Activated naive CD4-positive, alpha-beta T cell treated with anti-CD3 and anti-CD28 coated beads, Interleukin-2, amount 10 ng/mL, durations not matched to agents 7 days and 5 days (primary cell): Measurements from ENCODE around the gene ADARB2.
"Not testable (repeated sequence)": the region's sequence is repeated elsewhere in the genome, so short reads cannot be mapped to it uniquely, and the experiment has no call there.

Experiments used
- CTCF ChIA-PET: fragments of 350-600 bp; sonication (Branson Sonifier 250); formaldehyde crosslinking; loops from one replicate; lab custom pipeline; 2021; ENCODE audit warnings: antibody characterized with exemption; lab: Charles Lee
- DNase-seq: peaks from one replicate; pipeline ENCODE4 v3.0.0-alpha.2; 2020
- H3K27ac Mint-ChIP-seq: one replicate; pipeline ENCODE4 v1.8.0; 2021; ENCODE audit warnings: mild to moderate bottlenecking, moderate library complexity, mixed read lengths
- H3K27me3 Mint-ChIP-seq: one replicate; pipeline ENCODE4 v1.8.0; 2021; ENCODE audit warnings: mild to moderate bottlenecking, mixed read lengths
- H3K36me3 Mint-ChIP-seq: one replicate; pipeline ENCODE4 v1.8.0; 2021; ENCODE audit warnings: mixed read lengths
- H3K4me1 Mint-ChIP-seq: one replicate; pipeline ENCODE4 v1.8.0; 2021; ENCODE audit warnings: mixed read lengths
- H3K4me3 Mint-ChIP-seq: one replicate; pipeline ENCODE4 v1.8.0; 2021; ENCODE audit warnings: mild to moderate bottlenecking, moderate library complexity, mixed read lengths
- H3K9me3 Mint-ChIP-seq: one replicate; pipeline ENCODE4 v1.8.0; 2021; ENCODE audit warnings: mixed read lengths

The ADARB2 gene

DNA sequence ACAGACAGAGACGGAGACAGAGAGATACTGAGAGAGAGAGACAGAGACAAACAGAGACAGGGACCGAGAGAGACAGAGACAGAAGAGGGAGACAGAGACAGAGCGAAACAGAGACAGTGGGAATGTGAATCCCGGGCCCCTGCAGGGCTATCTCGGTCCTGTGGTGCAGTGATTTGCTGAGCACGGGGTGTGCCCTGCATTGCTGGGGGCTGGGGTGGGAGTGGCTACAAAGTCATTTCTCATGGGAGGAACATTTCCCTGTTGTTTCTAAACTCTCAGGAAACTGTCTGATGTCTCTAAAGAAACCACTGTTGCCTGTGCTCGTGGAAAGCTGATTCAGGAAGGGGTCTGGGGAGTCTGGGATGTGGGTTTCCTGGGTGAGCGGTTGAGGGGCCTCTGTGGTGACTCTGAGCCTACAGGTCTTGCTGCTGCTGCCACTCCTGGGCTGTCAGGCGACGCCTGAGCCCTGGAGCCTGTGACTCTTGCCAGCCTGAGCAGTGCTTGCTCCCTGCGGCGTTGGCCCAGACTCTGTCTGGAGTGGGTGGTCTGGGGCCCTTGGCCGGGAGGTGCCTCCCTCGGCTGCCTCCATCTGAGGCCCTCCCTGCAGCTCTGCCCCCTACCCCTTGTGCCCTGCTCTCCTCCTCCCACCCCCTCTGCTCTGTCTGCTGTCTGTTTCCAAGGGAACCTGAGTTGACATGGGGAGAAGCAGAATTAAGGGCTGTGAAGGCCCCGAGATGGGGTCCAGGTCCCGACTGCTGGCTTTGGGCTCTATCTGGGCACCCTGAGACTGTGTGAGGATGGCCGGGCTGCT lies 389.2 kb downstream of the ADARB2 start:
- CTCF ChIA-PET, result no interaction called here
- Mint-ChIP-seq H3K4me3 (no peak overlapping the region), H3K27ac (no peak overlapping the region), H3K9me3 (no peaks in the 10 kb centered on the region), H3K27me3 (peaks cover 13% of the 10 kb centered on the region), H3K36me3 (no peaks in the 10 kb centered on the region), H3K4me1 (no peaks in the 10 kb centered on the region)
- no peak for DNase-seq

- no peak overlapping the region for H3K27ac Mint-ChIP-seq
- H3K36me3 Mint-ChIP-seq, result no peaks in the 10 kb centered on the region
- no peaks in the 10 kb centered on the region for H3K4me1 Mint-ChIP-seq
- CTCF ChIA-PET, result no interaction called here
- no peak overlapping the region for H3K4me3 Mint-ChIP-seq
- no peaks in the 10 kb centered on the region for H3K9me3 Mint-ChIP-seq
- DNase-seq, result no peak
- peaks cover 13% of the 10 kb centered on the region for H3K27me3 Mint-ChIP-seq
These were observed 389.8 kb downstream of the ADARB2 start for GRCh38 chr10:1347525-1347924.

GRCh38 chr10:1346201-1346600 lies 391.1 kb downstream of the ADARB2 start:
- no peak for DNase-seq
- H3K27ac Mint-ChIP-seq, result no peak overlapping the region
- H3K9me3 Mint-ChIP-seq, result no peaks in the 10 kb centered on the region
- peaks cover 26% of the 10 kb centered on the region for H3K27me3 Mint-ChIP-seq
- H3K36me3 Mint-ChIP-seq, result no peaks in the 10 kb centered on the region
- no peak overlapping the region for H3K4me3 Mint-ChIP-seq
- CTCF ChIA-PET, result no interaction called here
- H3K4me1 Mint-ChIP-seq, result no peaks in the 10 kb centered on the region

- Mint-ChIP-seq H3K27ac (no peak overlapping the region), H3K36me3 (no peaks in the 10 kb centered on the region), H3K27me3 (peaks cover 26% of the 10 kb centered on the region), H3K4me3 (no peak overlapping the region), H3K9me3 (no peaks in the 10 kb centered on the region), H3K4me1 (no peaks in the 10 kb centered on the region)
- no peak for DNase-seq
- CTCF ChIA-PET, result no interaction called here
These were observed 392.0 kb downstream of the ADARB2 start for GRCh38 chr10:1345368-1345767.

DNA sequence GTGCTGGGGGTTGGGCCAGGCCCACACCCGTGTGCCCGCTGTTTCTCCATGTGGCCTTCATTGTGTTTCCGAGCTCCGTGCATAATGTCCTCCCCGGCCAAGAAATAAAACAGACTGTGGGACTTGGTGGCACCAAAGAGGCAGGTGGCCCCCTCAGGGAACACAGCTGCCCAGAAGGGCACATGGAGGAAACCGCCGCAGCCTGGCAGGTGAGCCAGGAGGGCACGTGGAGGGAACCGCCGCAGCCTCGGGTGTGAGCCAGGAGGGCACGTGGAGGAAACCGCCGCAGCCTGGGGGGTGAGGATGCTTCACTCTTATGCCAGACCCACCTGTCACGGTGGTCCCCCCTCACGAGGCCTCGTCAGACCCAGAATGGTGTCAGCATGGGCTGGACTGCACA lies 392.5 kb downstream of the ADARB2 start:
- Mint-ChIP-seq H3K4me3 (no peak overlapping the region), H3K27ac (no peak overlapping the region), H3K27me3 (peaks cover 26% of the 10 kb centered on the region), H3K4me1 (no peaks in the 10 kb centered on the region), H3K9me3 (no peaks in the 10 kb centered on the region), H3K36me3 (no peaks in the 10 kb centered on the region)
- CTCF ChIA-PET, result no interaction called here
- DNase-seq, result no peak

DNA sequence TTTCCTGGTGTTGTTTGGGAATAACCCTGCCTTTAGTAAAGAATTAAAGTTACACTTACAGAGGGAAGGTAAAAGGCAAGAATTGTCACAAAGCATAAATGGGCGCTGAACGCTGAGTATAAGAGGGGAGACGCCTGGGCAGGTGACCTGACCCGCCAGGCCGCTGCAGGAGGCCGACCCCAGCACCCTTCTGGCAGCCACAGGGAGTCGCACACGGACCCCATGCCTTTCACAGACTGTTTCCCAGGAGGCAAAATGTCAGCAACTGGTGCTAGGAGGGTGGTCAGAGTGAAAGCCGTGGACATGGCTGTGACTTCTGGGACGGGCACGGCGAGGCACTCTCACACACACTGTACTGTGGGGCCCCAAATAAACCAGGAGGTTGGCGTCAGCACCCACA lies 392.9 kb downstream of the ADARB2 start:
- Mint-ChIP-seq H3K9me3 (no peaks in the 10 kb centered on the region), H3K4me1 (no peaks in the 10 kb centered on the region), H3K27ac (no peak overlapping the region), H3K27me3 (peaks cover 24% of the 10 kb centered on the region), H3K36me3 (no peaks in the 10 kb centered on the region), H3K4me3 (no peak overlapping the region)
- CTCF ChIA-PET, result no interaction called here
- DNase-seq, result no peak

DNA sequence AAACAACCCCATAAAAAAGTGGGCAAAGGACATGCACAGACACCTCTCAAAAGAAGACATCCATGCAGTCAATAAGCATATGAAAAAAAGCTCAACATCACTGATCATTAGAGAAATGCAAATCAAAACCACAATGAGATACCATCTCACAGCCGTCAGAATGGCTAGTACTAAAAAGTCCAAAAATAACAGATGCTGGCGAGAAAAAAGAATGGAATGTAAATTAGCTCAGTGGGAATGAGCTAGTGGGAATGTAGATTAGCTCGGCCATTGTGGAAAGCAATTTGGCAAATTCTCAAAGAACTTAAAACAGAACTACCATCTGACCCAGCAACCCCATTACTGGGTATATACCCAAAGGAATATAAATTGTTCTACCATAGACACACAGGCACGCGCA lies 394.1 kb downstream of the ADARB2 start:
- H3K4me1 Mint-ChIP-seq, result no peaks in the 10 kb centered on the region
- peaks cover 23% of the 10 kb centered on the region for H3K27me3 Mint-ChIP-seq
- no peak overlapping the region for H3K27ac Mint-ChIP-seq
- CTCF ChIA-PET, result no interaction called here
- no peaks in the 10 kb centered on the region for H3K36me3 Mint-ChIP-seq
- H3K4me3 Mint-ChIP-seq, result no peak overlapping the region
- no peak for DNase-seq
- no peaks in the 10 kb centered on the region for H3K9me3 Mint-ChIP-seq

DNA sequence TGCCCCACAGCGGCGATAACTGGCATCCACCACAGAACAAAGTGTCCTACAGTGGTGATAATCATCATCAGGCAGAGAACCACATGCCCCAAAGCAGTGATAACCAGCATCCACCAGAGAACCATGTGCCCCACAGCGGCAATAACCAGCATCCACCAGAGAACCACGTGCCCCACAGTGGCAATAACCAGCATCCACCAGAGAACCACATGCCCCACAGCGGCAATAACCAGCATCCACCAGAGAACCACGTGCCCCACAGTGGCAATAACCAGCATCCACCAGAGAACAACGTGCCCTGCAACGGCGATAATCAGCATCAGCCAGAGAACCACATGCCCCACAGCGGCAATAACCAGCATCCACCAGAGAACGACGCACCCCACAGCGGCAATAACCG lies 396.3 kb downstream of the ADARB2 start:
- H3K4me1 Mint-ChIP-seq, H3K9me3 Mint-ChIP-seq, H3K36me3 Mint-ChIP-seq, CTCF ChIA-PET, DNase-seq, H3K27ac Mint-ChIP-seq, H3K4me3 Mint-ChIP-seq: not testable (repeated sequence)
- H3K27me3 Mint-ChIP-seq, result peaks cover 23% of the 10 kb centered on the region

DNA sequence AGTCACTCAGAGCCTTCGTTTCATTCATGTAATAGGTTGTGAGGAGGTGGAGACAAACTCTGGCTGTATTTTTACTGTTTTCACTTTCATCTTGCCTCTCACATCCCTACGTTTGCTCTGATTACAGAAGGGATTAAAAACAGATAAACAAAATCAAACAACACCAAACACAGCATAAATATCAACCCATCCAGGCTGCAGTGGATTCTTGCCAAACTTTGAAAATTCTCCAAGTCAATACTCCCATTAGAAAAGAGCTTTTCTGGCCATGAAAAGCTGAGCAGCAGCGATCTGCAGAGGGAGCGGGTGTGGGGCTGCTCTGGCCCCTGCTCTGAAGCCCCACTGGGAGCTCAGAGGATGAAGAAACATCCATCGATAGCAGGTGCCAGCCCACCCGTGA lies 397.9 kb downstream of the ADARB2 start:
- H3K4me1 Mint-ChIP-seq, result no peaks in the 10 kb centered on the region
- H3K9me3 Mint-ChIP-seq, result no peaks in the 10 kb centered on the region
- H3K36me3 Mint-ChIP-seq, result no peaks in the 10 kb centered on the region
- H3K27me3 Mint-ChIP-seq, result peaks cover 23% of the 10 kb centered on the region
- DNase-seq, result no peak
- CTCF ChIA-PET, result no interaction called here
- H3K27ac Mint-ChIP-seq, result no peak overlapping the region
- H3K4me3 Mint-ChIP-seq, result no peak overlapping the region

DNA sequence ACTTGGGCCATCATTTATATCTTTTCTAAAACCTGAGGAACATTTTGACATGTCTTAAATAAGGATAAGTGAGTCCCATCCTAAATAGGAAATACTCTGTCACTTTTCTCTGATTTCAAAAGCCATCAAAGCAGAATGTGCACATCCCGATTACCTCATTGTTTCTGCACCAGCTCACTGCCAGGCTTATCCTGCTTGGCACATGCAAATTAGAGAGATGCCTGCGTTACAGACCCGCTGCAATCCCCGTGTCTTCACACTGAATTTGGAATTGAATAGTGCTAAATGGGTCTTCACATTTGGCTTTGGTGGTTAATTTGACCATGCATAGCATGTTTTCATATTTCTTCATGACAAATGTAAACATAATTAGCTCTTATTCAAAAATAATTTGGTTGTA lies 401.7 kb downstream of the ADARB2 start:
- no peaks in the 10 kb centered on the region for H3K4me1 Mint-ChIP-seq
- no peak overlapping the region for H3K27ac Mint-ChIP-seq
- H3K27me3 Mint-ChIP-seq, result peaks cover 18% of the 10 kb centered on the region
- no peak for DNase-seq
- CTCF ChIA-PET, result no interaction called here
- no peak overlapping the region for H3K4me3 Mint-ChIP-seq
- no peaks in the 10 kb centered on the region for H3K9me3 Mint-ChIP-seq
- H3K36me3 Mint-ChIP-seq, result no peaks in the 10 kb centered on the region

DNA sequence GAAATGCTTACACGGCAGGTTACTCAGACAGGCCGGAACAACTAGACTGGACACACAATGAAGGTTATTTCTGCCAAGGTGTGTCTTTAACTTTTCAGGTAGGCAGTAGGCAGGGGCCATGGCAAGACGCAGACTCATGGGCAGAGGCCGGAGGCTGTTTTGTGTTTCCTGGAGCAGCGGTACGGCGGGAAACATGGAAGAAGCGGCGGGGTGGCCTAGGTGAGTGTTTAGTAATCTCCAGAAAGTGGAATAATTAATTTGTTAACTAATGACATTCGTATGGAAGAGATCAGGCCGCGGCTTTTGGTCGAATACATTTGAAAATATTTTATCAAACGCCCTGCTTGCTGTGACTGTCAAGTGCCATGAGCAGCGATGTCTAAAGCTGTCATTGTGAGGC lies 403.3 kb downstream of the ADARB2 start:
- H3K36me3 Mint-ChIP-seq, result no peaks in the 10 kb centered on the region
- DNase-seq, result no peak
- H3K27ac Mint-ChIP-seq, result no peak overlapping the region
- H3K4me1 Mint-ChIP-seq, result no peaks in the 10 kb centered on the region
- no peak overlapping the region for H3K4me3 Mint-ChIP-seq
- peaks cover 26% of the 10 kb centered on the region for H3K27me3 Mint-ChIP-seq
- CTCF ChIA-PET, result no interaction called here
- H3K9me3 Mint-ChIP-seq, result no peaks in the 10 kb centered on the region

- CTCF ChIA-PET, result no interaction called here
- no peak overlapping the region for H3K27ac Mint-ChIP-seq
- DNase-seq, result no peak
- H3K9me3 Mint-ChIP-seq, result peaks cover 3% of the 10 kb centered on the region
- no peak overlapping the region for H3K4me3 Mint-ChIP-seq
- no peaks in the 10 kb centered on the region for H3K36me3 Mint-ChIP-seq
- peaks cover 22% of the 10 kb centered on the region for H3K27me3 Mint-ChIP-seq
- no peaks in the 10 kb centered on the region for H3K4me1 Mint-ChIP-seq
These were observed 405.8 kb downstream of the ADARB2 start for GRCh38 chr10:1331560-1331959.

- Mint-ChIP-seq H3K4me3 (no peak overlapping the region), H3K27ac (no peak overlapping the region), H3K9me3 (peaks cover 3% of the 10 kb centered on the region), H3K27me3 (peaks cover 17% of the 10 kb centered on the region), H3K4me1 (peaks cover 6% of the 10 kb centered on the region), H3K36me3 (no peaks in the 10 kb centered on the region)
- CTCF ChIA-PET, result no interaction called here
- no peak for DNase-seq
These were observed 407.7 kb downstream of the ADARB2 start for GRCh38 chr10:1329622-1330021.

- peaks cover 6% of the 10 kb centered on the region for H3K4me1 Mint-ChIP-seq
- H3K27ac Mint-ChIP-seq, result no peak overlapping the region
- H3K27me3 Mint-ChIP-seq, result peaks cover 17% of the 10 kb centered on the region
- H3K36me3 Mint-ChIP-seq, result no peaks in the 10 kb centered on the region
- H3K4me3 Mint-ChIP-seq, result no peak overlapping the region
- CTCF ChIA-PET, result no interaction called here
- H3K9me3 Mint-ChIP-seq, result peaks cover 3% of the 10 kb centered on the region
- no peak for DNase-seq
These were observed 408.2 kb downstream of the ADARB2 start for GRCh38 chr10:1328981-1329614.

DNA sequence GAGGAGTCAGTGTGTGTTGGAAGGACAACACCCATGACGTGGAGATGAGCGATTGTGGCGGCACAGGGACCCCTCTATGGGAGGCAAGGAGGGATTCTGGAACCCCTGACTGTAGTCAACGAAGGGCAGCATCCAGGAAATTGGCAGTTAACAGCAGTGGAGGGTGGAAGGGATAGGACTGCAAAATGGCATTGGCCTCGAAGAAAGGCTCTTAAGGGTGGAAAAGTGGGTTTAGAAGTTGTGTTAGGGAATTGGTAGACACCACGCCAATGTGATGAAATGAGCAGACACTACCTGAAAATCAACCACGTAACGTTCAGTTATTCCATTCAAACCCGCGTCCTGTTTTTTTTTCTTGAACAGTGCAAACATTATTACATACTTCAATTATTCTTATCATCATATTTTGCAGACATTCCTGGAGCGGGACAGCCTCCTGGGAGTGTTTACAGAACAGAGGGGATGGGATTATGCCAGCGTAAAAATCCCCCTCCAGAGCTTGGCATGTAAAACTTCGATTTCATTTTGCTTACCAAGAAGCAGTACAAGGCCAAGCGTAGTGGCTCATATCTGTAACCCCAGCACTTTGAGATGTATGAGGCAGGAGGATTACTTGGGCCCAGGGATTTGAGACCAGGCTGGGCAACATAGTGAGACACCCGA lies 409.0 kb downstream of the ADARB2 start:
- H3K4me1 Mint-ChIP-seq, result peaks cover 6% of the 10 kb centered on the region
- no peak overlapping the region for H3K27ac Mint-ChIP-seq
- CTCF ChIA-PET, result no interaction called here
- peaks cover 17% of the 10 kb centered on the region for H3K27me3 Mint-ChIP-seq
- DNase-seq, result no peak
- H3K36me3 Mint-ChIP-seq, result no peaks in the 10 kb centered on the region
- H3K9me3 Mint-ChIP-seq, result peaks cover 3% of the 10 kb centered on the region
- H3K4me3 Mint-ChIP-seq, result no peak overlapping the region
